Right atrium auricular region (tissue), 2 donors: ENCODE results near the gene CYP3A4. TPM values are rescaled to one million over a fixed set of nuclear protein-coding genes. Genes with fewer than 3 reads are reported as not detected.

Experiments used
- DNase-seq: peaks from one replicate; pipeline ENCODE4 v3.0.0-alpha.2; 2019; ENCODE audit warnings: low spot score
- H3K27ac ChIP-seq, 2 donors: fragments of 200-600 bp; sonication (generic); 1 replicate in 1 of 2; 2 replicates in 1 of 2; pipeline ENCODE4 v1.5.1; 2016 to 2019
- H3K27me3 ChIP-seq, 2 donors: fragments of 200-600 bp; sonication (generic); one replicate each; pipeline versions ENCODE4 v1.5.1 to v1.6.0; 2017 to 2019
- H3K36me3 ChIP-seq: fragments of 200-600 bp; sonication (generic); one replicate; pipeline ENCODE4 v1.5.1; 2016
- H3K4me1 ChIP-seq, 2 donors: fragments of 200-600 bp; sonication (generic); one replicate each; pipeline versions ENCODE4 v1.5.1 to v1.6.0; 2017 to 2019
- H3K4me3 ChIP-seq, 2 donors: fragments of 200-600 bp; sonication (generic); 1 replicate in 1 of 2; 2 replicates in 1 of 2; pipeline ENCODE4 v1.5.1; 2017 to 2019; ENCODE audit warnings: mild to moderate bottlenecking in 1 of 2, moderate library complexity in 1 of 2
- H3K9me3 ChIP-seq, 2 donors: fragments of 200-600 bp; sonication (generic); one replicate each; pipeline ENCODE4 v1.5.1; 2019
- CTCF ChIP-seq, 2 donors: fragments of 200-600 bp; sonication (generic); IDR thresholded peaks; one replicate each; pipeline ENCODE4 v1.5.1; 2019; ENCODE audit warnings: antibody characterized with exemption in 2 of 2
- total RNA-seq, 2 donors: library from RNA; depleted of rRNA; stranded (reverse); fragments of >200 nt; gene quantifications; one replicate each; pipeline ENCODE4 v1.1.0, GENCODE V29; 2016

Gene CYP3A4
- under 1 TPM in 1 of 2 donors, not detected in 1; 0.43 TPM for total RNA-seq

- H3K27me3 ChIP-seq: no peaks in the 10 kb centered on the region
- DNase-seq: no peak
- no peaks in the 10 kb centered on the region for H3K36me3 ChIP-seq
- no peaks in the 10 kb centered on the region for H3K4me1 ChIP-seq
- H3K9me3 ChIP-seq: no peaks in the 10 kb centered on the region
- no peak within 1 kb of the TSS for H3K27ac ChIP-seq
- no peak for TF ChIP-seq CTCF (IDR thresholded peaks at IDR 0.05)
- H3K4me3 ChIP-seq: no peak within 1 kb of the TSS
These were observed at the start of gene CYP3A4 for GRCh38 chr7:99784007-99784406. TSS of gene CYP3A4 (minus strand) at chr7:99784184. CDS start at chr7:99784081, 103 bp downstream.

- no peaks in the 10 kb centered on the region for H3K36me3 ChIP-seq
- no peak overlapping the region for H3K27ac ChIP-seq
- no peak overlapping the region for H3K4me3 ChIP-seq
- H3K27me3 ChIP-seq: no peaks in the 10 kb centered on the region
- TF ChIP-seq CTCF (IDR thresholded peaks at IDR 0.05): no peak
- H3K9me3 ChIP-seq: no peaks in the 10 kb centered on the region
- no peaks in the 10 kb centered on the region for H3K4me1 ChIP-seq
- DNase-seq: no peak
These were observed 49.4 kb upstream of the CYP3A4 start for GRCh38 chr7:99833289-99833877.

GRCh38 chr7:99831595-99831994 is 47.6 kb upstream of the CYP3A4 start:
- Histone ChIP-seq H3K9me3 (no peaks in the 10 kb centered on the region), H3K27ac (no peak overlapping the region), H3K27me3 (no peaks in the 10 kb centered on the region), H3K36me3 (no peaks in the 10 kb centered on the region), H3K4me1 (no peaks in the 10 kb centered on the region), H3K4me3 (no peak overlapping the region)
- TF ChIP-seq CTCF (IDR thresholded peaks at IDR 0.05): no peak
- no peak for DNase-seq

- no peak for TF ChIP-seq CTCF (IDR thresholded peaks at IDR 0.05)
- Histone ChIP-seq H3K4me1 (no peaks in the 10 kb centered on the region), H3K9me3 (no peaks in the 10 kb centered on the region), H3K27me3 (no peaks in the 10 kb centered on the region), H3K36me3 (no peaks in the 10 kb centered on the region), H3K27ac (no peak overlapping the region), H3K4me3 (no peak overlapping the region)
- no peak for DNase-seq
These were observed 45.7 kb upstream of the CYP3A4 start for GRCh38 chr7:99829524-99830160.

GRCh38 chr7:99828811-99829210 is 44.8 kb upstream of the CYP3A4 start:
- Histone ChIP-seq H3K4me3 (no peak overlapping the region), H3K36me3 (no peaks in the 10 kb centered on the region), H3K9me3 (no peaks in the 10 kb centered on the region), H3K4me1 (no peaks in the 10 kb centered on the region), H3K27ac (no peak overlapping the region), H3K27me3 (no peaks in the 10 kb centered on the region)
- no peak for DNase-seq
- TF ChIP-seq CTCF (IDR thresholded peaks at IDR 0.05): no peak
